DMS153 treated with DMSO at 0.1 percent for 48 hours (cell line): ENCODE data around the gene ABCG2.

Experiments
- DNase-seq: peaks from one replicate; lab custom pipeline; 2025; ENCODE audit not compliant: unreplicated experiment; lab: John Stamatoyannopoulos, UW

ABCG2 gene

DNA sequence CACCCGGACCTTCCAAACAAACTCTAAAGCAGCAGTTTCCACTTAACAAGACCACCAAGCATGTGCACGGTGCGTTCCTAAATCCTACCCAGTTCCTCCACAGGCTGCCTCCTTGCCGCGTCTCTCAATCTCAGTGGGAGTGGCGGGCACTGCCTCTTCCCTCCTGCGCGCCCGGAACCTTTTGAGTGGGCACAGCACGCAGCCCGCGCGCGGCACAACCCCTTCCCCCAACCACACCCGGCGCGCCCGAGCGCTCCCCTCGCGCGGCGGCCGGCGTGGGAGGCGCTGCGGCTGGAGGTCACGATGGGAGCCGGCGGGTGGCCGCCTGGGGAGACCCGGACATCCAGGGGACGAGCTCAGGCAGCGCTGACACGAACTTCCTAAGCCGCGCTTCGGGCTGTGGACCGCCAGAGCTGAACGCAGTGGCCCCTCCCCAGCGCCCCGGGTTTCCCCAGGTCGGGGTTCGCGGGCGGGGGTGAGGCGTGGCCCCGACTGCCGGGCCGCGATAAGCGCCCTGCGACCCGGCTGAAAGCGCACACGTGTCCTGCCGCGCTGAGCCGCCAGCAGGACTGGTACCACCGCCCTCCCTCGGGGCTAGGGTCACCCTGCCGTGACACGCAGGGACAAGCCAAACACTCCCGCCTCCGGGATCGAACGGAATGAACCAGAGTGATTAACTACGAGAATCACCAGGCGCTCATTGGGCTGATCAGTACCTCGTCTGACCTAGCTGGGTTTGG lies at the start of gene ABCG2:
TSS of gene ABCG2 (minus strand) at position 151 of the 740 bp plus-strand sequence. CDS start 18,644 bp downstream, outside the sequence.
- DNase-seq: no peak

DNA sequence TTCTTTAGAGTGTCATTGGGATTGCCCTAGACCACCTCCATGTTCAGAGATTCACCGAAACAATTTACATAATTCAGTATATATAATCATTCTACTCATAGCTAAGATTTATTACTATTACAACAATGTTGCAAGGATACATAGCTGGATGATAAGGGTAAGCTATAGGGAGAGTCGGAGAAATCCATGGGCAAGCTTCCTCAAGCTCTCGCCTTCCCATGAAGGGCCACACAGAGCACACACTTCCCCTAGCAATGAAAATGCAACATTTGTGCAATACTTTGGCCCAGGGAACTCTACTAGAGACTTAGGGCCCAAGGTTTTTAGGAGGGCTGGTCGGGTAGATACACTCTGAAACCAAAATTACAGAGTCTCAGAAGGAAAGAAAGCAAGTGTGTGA lies 49.7 kb upstream of the ABCG2 start:
- DNase-seq: no peak

DNA sequence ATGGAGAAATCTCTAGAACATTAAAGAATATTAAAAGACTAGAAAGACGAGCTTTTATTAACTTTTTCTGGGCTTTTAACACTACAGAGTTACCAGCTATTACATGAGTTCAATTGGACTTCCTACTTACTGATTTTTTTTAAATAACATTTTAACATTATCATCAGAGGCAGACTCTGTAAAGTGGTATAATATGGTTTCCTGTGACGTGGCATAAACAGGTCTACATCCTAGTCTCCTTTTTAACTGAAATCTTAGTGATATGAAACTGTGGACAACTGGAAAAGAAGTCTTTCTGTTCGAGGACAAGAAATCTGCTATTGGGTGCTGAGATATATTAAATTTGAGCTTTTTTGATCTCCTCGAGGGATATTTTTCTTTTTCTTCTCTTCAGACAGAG lies 48.7 kb upstream of the ABCG2 start:
- DNase-seq: no peak

DNA sequence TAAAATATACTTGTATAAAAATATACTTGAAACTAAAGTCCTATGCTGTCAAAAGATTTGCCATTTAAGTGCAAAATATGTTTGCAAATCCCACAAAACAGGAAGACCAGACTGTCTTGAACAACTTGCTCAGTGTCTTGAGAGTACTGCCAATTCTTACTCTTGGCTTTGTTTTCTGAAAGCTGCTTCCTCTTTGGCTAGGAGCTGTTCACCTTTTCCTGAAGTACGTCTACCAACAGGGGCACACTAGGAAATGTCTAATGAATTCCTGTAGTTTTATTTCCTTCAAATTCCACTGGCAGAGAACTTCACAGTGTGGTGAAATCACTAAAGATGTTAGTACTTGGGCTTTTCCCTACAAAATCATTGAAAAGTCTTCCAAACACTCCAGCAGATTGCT lies 46.4 kb upstream of the ABCG2 start:
- DNase-seq: no peak

DNA sequence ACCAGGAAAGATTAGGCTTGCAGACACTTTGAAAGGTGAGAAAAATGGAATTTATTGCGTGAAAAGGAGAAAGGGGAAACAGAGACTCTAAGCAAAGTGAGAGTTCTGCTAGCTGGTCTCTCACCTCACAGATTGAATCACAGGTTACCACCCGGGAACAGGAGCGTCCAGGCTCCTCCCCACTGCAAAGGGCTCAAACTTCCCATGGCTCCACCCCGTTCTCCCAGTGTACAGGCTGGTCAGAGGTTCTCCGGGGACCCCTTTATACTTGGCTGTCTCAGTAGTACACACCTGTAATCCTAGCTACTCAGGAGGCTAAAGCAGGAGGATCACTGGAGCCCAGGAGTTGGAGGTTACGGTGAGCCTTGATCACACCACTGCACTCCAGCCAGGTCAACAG lies 44.0 kb upstream of the ABCG2 start:
- no peak for DNase-seq

DNA sequence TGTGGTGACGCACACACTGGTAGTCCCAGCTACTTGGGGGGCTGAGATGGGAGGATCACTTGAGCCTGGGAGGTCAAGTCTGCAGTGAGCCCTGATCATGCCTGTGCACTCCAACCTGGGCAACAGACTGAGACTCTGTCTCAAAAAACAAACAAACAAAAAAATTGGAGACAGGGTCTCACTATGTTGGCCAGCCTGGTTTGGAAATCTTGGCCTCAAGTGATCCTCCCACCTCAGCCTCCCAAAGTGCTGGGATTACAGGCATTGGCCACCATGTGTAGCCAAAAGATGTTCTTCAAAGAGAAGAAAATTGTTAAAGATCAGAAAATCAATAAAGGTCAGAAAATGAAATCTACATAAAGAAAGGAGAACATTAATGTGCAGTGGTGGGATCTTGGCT lies 41.7 kb upstream of the ABCG2 start:
- DNase-seq: no peak

DNA sequence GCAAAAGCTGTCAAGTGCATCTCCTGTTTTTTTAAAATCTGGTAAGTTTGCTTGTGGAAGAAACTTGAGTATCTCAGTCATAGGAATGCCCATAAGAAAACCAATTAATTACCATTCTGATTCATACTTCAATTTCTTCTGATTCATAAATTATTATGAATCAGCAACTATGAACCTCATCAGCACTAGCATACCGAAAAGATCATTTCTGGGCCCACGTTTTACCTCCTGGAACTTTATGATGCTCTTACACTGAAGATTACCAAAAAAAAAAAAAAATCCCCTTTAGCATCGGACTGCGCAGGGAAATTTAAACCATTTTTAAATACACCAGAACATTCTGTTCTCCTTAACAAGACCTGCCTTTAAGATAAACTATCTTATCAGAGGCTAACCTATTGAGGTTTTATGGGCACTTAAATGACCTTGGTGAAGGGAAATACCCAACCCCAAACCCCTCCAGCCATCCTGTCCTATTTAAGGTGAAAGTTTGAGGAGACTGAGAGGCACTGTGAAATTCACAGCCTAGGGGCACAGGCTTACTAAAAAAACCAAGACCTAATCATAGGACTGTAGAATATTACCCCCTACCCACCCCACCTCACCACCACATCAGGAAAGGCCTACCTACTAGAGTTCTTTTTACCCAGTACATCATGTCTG lies 38.2 kb upstream of the ABCG2 start:
- DNase-seq: no peak

DNA sequence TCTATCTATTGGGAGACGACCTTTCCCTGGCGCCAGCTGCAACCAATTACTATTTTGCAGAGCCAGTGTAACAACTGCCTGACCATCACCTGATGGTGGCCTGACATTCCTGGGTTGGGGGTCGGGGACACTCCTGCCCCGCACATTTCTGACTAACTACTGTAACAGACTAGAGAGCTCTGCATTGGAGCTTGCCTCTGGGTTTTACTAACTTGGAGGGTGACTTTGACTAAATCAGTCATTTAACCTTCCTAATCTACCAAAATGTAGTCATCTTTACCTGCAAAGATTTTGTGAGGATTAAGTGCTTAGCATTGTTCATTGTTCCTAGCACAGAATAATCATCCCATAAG lies 37.5 kb upstream of the ABCG2 start:
- no peak for DNase-seq

DNA sequence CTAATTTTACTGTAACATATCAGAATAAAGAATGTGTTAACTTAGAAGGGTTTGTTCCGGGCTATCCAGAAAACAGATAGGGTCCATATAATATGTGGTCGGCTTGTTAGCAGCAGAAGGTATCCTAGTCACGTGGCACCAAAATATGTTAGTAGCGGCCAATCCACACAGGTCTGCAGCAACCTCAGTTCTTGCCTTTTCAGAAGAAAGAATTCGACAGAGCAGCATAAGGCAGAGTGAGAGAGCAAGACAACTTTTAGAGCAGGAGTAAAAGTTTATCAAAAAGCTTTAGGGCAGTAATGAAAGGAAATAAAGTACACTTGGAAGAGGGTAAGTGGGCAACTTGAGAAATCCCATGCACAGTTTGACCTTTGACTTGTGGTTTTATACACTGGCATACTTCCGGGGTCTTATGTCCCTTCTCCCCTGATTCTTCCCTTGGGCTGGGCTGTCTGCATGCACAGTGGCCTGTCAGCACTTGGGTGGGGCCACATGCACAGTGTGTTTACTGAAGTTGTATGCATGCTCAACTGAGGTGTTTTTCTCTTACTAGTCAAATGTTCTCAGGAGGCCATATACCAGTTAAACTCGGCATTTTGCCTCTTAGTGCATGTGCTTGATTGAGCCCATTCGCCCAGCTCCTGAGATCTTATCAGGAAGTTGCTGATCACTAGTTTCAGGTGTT lies 37.0 kb upstream of the ABCG2 start:
- DNase-seq: no peak

DNA sequence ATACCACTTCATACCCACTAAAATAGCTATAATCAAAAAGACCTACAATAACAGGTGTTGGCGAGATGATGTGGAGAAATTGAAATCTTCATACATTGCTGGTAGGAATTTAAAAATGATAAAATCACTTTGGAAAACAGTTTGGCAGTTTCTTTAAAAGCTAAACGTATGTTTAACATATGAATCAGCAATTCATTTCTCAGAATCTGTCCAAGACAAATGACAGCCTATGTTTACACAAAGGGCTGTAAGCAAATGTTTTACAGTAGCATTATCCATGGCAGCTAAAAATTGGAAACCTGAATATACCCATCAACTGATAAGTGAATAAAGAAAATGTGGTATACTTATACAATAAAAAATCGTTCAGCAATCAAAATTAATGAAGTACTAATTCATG lies 33.0 kb upstream of the ABCG2 start:
- no peak for DNase-seq

DNA sequence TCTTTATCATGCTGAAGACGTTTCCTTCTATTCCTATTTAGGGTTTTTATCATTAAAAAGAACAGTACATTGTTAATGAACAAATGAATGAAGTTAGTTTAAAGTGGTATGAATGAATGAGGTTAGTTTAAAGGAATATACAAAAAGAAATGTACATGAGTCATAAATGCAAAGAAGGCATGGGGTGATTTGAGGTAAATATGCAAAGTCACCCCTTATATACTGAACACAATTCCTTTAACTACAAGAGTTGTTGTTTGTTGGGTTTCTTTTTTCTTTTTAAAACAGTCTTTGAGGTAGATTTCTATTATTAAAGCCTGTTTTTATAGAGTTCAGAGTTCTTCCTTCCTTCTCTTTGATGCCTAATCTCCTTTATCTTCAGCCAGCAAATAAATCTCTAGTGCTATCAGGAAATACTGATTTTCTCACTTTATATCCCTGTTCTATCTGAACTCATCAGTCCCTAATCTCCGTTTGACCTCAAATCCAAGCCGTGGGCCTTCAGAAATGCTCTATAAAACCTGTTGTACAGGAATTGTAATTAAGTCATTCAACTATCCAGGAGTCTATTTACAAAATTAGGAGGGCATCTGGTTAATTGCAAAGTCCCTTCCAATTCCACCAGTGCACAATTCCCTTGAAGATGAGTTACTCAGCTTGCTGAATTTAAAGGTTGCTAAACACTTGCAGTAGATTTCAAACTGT lies 31.6 kb upstream of the ABCG2 start:
- no peak for DNase-seq

DNA sequence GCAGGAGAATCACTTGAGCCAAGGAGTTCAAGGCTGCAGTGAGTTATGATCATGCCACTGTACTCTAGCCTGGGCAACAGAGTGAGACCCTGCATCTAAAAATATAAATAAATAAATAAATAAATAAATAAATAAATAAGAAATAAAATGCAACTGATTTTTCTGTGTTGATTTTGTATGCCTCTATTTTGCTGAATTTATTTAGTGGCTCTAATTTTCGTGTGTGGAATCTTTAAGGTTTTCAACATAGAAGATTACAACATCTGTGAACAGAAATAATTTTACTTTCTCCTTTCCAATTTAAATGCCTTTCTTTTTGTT lies 30.9 kb upstream of the ABCG2 start:
- no peak for DNase-seq

DNA sequence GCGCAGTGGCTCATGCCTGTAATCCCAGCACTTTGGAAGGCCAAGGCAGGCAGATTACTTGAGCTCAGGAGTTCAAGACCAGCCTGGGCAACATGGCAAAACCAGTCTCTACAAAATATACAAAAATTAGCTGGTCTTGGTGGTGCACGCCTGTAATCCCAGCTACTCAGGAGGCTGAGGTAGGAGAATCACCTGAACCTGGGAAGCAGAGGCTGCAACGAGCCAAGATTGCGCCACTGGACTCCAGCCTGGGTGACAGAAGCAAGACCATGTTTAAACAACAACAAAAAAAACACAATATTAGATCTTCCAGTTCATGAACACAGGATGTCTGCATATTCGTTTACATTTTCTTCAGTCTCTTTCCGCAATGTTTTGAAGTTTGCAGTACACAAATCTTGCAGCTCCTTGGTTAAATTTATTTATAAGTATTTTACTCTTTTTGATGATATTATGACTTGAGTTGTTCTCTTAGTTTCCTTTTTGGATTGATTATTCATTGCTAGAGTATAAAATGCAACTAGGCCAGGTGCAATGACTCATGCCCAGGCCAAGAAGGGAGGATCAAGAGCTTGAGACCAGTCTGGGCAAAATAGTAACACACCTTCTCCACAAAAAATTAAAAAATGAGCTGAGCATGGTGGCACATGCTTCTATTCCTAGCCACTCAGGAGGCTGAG lies 30.4 kb upstream of the ABCG2 start:
- DNase-seq: no peak

DNA sequence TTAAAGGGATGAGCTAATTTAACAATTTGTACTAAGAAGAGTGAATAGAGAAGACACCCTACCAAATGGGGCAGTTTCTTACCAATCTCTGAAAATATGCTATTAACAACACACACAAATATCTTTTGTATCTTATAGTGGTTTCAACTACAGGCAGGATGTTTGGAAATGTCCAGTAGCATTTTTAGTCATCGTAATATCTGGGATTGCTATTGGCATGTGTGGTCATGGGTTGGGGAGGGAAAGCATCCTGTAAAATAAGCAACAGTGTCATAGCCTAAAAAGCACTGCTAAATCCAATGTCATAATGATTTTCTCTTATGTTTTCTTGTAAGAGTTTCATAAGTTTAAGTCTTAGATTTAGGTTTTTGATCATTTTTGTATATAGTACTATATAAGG lies 29.3 kb upstream of the ABCG2 start:
- DNase-seq: no peak

DNA sequence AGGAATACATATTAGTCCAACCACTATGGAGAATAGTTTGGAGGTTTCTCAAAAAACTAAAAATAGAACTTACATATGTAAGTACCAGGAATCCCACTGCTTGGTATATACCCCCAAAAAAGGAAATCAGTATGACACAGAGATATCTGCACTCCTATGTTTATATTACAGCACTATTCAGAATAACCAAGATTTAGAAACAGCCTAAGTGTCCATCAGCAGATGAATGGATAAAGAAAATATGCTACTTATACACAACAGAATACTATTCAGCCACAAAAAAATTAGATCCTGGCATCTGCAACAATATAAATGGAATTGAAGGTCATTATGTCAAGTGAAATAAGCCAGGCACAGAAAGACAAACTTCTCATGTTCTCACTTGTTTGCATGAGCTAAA lies 27.5 kb upstream of the ABCG2 start:
- no peak for DNase-seq

DNA sequence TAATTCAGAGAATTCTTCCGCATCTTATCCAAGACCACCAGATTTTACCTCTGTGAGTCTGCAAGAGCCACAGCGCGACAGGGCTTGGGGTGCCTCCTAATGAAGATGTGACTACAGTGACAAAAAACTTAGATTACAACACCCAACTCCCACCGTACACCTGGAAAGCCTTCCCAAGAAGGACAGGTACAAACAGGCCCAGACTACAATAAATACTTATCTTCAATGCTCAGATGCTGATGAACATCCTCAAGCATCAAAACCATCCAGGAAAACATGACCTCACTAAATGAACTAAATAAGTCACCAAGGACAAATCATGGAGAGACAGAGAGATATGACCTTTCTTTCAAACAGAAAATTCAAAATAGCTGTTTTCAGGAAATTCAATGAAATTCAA lies 20.8 kb upstream of the ABCG2 start:
- DNase-seq: no peak

DNA sequence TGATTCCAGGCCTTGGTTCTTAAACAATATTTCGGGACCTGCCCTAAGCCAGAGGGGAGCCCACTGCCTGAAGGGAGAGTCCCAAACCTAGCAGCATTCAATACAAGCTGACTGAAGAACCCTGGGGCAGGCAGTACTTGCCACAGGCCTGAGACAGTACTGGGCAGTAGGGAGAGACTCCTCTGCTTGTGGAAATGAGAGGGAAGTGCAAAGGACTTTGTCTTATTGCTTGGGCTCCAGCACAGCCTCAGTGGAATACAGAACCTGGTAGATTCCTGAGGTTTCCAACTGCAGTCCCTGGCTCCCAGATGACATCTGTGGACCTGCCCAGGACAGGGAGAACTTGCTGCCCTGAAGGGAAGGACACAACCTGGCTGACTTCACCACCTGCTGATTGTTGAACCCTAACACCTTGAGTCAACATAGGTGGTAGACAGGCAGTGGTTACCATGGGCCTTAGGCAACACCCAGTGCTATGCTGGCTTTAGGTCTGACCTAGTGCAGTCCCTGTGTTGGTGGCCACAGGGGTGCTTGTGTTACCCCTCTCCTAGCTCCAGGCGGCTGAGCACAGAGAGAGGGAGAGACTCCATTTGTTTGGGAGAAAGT lies 20.3 kb upstream of the ABCG2 start:
- no peak for DNase-seq

DNA sequence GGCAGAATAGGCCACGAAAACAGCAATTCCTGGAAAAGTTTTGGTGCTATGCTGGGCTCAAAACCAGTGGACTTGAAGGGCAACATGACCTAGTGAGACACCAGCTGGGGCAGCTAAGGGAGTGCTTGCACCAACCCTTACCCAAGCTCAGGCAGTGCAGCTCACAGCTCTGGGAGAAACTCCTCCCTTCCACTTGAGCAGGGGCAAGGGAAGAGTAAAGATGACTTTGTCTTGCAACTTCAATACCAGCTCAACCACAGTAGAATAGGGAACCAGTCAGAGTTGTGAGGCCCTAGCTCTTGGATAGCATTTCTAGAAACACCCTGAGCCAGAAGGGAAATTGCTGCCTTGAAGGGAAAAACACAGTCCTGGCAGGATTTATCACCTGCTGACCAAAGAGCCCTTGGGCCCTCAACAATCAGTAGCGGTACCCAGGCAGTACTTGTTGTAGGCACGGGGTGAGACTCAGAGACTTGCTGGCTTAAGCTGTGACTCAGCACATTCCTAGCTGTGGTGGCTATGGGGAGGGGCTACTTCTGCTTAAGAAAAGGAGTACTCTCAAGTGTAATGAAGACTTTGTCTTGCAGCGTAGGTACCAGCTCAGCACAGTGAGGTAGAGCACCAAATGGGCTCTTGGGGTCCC lies 19.7 kb upstream of the ABCG2 start:
- DNase-seq: no peak

DNA sequence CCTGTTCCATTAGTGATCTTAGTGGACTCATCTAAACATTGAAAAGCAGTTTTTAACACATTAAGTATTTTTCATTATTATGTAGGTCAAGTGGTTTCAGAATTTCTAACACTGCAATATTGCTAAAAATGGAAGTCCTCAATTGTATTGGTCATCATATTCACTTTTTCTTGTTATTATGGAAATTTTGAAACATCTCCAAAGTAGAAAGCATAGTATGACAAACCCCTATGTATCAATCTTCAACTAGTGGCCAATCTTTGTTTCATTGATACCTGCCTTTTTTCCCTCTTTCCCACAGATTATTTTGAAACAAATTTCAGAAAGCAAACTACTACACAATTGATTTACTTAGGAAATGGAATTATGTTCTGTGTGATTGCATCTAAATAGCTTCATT lies 14.5 kb upstream of the ABCG2 start:
- no peak for DNase-seq

DNA sequence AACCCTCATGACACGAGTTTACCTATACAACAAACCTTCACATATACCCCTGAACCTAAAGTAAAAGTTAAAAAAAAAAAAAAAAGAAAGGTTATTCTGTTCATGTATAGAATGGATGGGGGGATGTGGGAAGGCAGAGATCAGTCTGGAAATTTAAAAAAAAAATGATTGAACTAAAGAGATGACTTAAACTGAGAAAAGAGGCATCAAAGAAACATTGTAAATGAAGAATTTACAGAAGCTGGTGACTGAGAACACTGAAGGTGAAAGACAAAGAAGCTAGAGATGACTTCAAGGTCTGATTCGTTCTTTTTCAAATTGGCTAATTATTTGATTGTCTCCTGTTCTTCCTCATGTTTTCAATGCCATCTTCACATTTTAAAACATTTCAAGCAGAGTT lies 12.8 kb upstream of the ABCG2 start:
- no peak for DNase-seq

DNA sequence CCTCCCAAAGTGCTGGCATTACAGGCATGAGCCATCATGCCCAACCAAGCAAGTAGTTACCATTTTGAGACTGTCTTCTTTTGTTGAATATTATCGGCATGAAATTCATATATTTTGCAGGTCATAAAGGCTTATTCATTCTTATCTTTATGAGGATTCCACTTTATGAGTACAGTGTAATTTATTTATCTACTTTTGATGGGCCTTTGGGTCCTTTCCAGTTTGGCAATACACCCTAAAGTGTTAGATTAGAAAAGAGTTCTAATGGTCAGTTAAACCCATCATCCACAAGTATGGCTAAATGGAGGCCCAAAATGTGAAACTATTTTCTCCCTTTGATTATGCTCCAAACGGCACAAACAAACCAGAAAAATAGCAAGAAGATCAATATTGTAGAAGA lies 10.9 kb upstream of the ABCG2 start:
- no peak for DNase-seq
